Renal cortex interstitium (tissue), 11 donors: ENCODE results near the gene ARHGEF28. TPM values are rescaled to one million over a fixed set of nuclear protein-coding genes. Genes with fewer than 3 reads are reported as not detected.

Experiments
- DNase-seq, 11 donors: peaks; one replicate each; pipeline ENCODE4 v3.0.0-alpha.2; 2013; ENCODE audit warnings: low read depth in 9 of 11, low spot score in 4 of 11; ENCODE audit errors: extremely low read depth in 1 of 11
- polyA plus RNA-seq, 3 donors: library from polyadenylated mRNA; unstranded; fragments of 120-200 nt; gene quantifications; one replicate each; pipeline ENCODE4 v1.2.1, GENCODE V29; 2013; ENCODE audit not compliant: insufficient read length in 3 of 3

ARHGEF28 gene
- polyA plus RNA-seq, 3 donors, result 40.8 to 70.9 (median 52.7) TPM

DNA sequence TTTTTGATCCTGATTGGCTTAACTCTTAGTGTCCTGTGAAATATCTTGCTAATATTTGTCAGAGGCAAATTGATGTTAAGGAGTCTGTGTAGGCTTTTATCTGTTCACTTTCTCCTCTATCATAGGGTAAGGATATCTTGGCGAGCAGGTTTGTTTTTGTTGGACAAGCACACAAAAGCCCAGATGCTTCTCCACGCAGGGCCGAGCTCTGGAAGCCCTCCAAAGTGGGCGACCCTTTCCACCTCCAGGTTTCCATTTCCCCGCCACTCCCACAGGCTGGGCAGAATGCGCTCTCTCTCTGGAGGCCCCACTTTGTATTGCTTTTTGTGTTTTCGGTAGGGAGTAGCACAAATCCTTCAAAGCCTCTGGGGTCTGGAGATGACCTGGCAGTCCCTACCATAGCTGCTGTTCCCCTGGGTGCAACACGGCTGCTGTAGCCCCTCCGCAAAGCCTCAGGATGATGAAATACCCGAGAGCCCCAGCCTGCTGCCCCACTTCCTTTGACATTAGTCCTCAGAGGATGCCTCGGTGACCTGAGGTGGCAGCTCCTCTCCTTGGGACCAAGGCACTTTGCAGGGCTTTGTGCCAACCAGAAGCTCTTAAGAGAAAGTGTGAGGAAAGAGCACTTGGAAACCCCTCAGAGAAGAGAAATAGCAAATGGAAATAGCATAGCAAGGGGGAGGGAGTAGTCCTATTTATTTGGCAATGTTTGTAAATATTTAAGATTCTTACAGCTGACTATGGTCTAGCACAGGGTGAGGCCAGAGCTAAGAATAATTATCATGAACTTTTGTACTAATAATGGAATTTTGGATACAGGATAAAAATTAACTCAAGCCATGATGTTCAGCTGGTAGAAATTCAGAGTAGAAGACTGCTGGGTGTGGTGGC, 122.8 kb downstream of the ARHGEF28 start:
- DNase-seq, result peak in 1 of 11 donors; percentile 22

- no peak for DNase-seq
These were observed 123.7 kb downstream of the ARHGEF28 start for GRCh38 chr5:73749485-73750270.

DNA sequence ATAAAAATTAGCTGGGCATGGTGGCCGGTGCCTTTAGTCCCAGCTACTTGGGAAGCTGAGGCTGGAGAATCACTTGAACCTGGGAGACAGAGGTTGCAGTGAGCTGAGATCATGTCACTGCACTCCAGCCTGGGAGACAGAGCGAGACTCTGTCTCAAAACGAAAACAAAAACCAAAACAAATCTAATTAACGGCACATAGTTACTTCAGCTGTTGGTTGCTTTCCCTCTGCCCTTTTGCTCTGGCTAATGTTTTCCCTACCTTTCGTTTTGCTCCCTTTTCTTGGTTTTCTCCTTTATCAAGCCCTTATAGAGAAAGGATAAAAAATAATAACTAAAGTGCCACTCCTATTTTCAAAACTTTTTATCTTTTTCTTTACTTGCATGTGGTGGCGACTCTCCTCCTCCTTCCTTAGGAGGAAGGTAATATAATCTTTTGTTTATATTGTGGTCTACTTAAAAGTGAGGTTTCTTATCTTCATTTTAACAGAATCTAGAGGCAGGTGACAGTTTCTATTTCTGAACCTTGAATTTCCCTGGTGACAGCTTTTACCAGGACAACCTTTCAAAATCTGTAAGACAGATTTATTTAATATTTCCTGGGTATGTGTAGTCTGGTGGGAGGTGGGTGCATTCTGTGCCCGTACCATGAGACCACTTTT, 125.4 kb downstream of the ARHGEF28 start:
- no peak for DNase-seq

GRCh38 chr5:73754254-73754653, 128.3 kb downstream of the ARHGEF28 start:
- DNase-seq, result no peak

- DNase-seq, result no peak
These were observed 131.4 kb downstream of the ARHGEF28 start for GRCh38 chr5:73757416-73757815.

GRCh38 chr5:73759771-73760170, 133.8 kb downstream of the ARHGEF28 start:
- no peak for DNase-seq

GRCh38 chr5:73763300-73764032, 137.5 kb downstream of the ARHGEF28 start:
- no peak for DNase-seq

- no peak for DNase-seq
These were observed 138.6 kb downstream of the ARHGEF28 start for GRCh38 chr5:73764586-73764985.

DNA sequence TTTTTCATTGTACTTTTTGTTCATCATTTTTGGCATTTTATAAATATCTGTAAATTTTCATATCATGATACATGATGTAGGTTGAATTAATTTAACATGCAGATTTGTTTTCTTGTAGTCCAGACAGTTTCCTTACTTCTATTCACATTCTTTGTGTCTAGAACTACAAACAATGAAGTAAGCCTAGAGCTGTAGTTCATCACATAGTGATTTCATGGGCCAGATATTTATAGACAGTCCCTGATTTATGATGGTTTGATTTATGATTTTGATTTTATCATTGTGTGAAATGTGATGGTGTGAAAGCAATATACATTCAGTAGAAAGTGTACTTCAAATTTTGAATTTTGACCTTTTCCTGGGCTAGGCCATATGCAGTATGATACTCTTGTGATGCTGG, 139.0 kb downstream of the ARHGEF28 start:
- DNase-seq, result no peak

DNA sequence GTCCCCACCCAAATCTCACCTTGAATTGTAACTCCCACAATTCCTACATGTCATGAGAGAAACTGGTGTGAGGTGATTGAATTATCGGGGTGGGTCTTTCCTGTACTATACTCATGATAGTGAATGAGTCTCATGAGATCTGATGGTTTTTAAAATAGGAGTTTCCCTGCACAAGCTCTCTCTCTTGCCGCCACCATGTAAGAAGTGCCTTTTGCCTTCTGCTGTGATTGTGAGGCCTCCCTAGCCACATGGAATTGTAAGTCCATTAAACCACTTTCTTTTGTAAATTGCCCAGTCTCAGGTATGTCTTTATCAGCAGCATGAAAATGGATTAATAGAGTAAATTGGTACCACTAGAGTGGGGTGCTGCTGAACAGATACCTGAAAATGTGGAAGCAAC, 140.9 kb downstream of the ARHGEF28 start:
- DNase-seq, result no peak

DNA sequence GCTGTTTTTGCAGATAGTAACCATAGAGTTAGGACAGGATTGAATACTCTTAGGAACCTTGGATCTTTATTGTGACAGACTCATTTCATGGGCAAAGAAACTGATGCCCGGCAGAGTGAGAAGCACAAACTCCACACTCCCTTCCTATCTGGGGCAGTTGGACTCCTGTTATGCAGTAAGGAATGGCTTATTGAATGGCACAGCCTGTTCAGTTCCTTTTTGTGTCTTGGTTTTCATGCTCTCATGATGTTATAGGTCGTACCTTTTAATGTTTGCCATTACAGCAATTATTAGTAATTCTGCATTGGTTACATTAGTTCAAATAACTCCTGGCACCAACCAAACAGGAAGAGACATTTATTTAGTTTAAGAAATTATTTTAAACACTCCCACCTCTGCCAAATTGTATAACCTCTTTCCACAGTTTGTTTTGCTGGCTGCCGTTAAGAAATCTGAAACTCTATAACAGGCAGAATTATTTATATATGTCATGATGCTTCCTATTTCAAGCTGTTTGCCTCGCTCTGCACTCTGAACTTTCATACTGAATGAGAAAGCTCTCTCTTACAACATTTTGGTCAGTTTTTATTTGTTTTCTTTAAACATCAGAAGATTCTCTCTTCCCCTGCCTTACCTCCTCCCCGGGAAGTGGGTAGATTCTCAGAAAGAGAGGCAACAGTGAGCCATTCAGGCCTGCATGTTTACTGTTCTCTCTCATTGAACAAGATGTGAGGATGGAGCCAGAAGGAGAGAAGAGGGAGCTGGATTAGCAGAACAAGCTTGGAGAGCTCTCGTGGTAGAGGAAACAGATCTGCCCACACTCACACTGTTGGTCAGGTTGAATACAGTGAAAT, 144.4 kb downstream of the ARHGEF28 start:
- DNase-seq, result no peak

DNA sequence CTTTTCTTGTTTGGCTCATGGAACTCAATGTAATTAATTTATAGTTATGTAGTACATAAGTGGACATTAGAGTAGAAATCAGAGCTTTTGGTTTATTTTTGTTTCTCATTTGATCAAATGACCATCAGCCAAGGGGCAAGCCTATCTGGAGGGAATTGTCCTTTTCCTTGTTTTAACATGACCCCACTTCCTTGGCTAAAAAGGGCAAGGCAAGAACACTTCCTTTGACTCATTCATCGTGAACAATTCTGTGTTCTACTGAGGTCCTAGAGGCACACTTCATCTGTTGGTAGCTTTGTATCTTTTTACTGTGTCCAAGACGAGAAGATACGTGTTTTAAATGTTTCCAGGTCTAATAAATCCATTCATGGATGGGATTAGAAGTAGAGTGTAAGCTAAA, 148.9 kb downstream of the ARHGEF28 start:
- DNase-seq, result no peak

GRCh38 chr5:73776405-73776804, 150.4 kb downstream of the ARHGEF28 start:
- DNase-seq, result no peak

GRCh38 chr5:73777192-73777591, 151.2 kb downstream of the ARHGEF28 start:
- DNase-seq, result no peak

DNA sequence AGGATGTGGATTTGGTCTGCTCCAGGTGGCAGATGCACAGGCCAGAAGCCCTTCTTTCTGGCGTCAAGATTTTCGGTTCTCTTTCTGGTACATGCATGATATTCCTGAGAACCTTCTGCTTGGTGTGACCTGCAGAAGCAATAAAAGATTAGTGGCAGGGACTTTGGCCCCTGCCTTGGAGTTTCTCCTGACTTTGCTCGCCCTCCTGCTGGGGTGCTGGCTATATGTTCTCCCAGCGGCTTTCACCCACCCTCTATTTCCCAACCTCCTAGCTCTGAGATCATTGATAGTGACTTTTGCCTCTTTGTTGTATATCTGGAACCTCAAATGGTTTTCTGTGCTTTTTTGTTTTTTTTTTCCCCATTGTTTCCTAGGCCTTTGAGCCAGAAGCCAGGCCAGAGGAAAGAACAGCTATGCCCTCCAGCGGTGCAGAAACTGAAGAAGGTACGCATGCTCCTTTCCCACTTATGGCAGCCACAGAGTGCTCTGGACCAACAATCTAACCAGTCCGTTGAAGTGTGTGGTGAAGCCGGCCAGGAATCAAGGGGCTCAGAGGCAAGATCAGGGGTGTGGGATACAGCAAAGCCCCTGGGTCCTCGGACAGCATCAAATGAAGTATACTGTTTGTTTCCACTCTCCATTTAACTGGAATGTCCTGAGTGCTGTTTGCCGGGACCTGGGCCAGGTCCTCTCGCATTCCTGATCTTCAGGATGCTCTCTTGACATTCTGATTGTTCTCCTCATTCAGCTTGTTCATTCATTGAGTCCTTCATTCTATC, 154.5 kb downstream of the ARHGEF28 start:
- DNase-seq, result no peak

- DNase-seq, result no peak
These were observed 155.2 kb downstream of the ARHGEF28 start for GRCh38 chr5:73781107-73781768.

DNA sequence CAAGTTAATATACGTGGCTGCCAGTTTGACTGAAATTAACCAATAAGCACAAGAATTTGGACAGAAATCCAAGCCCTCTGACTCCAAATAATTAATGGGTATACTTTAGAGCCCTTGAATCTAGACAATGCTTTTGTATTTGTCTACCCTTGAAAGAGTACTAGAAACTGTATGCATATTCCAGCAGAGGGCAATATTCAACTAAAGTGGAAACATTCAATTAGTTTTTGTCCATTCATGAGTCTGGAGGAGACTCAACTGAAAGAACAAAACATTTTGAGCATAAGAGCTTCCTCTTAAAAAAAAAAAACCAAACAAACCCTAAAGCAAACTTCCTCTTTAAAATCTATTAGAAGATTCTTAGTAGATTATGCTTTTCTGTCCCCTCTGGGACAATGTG, 157.8 kb downstream of the ARHGEF28 start:
- DNase-seq, result no peak
